ENCODE measurements around the gene EPB41L4B.

The EPB41L4B gene

GRCh38 chr9:109250771-109251079, 70.1 kb downstream of the EPB41L4B start:
- no peaks in the 10 kb centered on the region for H3K36me3 ChIP-seq (ENCODE audit: control insufficient read depth, low read depth, low read length)
- no peak overlapping the region for H3K9ac ChIP-seq (ENCODE audit: low read length)
- no peak overlapping the region for H3K4me3 ChIP-seq (ENCODE audit: low read length)
- no peak overlapping the region for H3K27ac ChIP-seq (ENCODE audit: low read length)
- no peaks in the 10 kb centered on the region for H3K27me3 ChIP-seq (ENCODE audit: control insufficient read depth, insufficient read depth, low read length)
- no peaks in the 10 kb centered on the region for H3K9me3 ChIP-seq (ENCODE audit: control insufficient read depth, low read depth, low read length)
- no peaks in the 10 kb centered on the region for H3K4me1 ChIP-seq (ENCODE audit: control insufficient read depth, low read depth, low read length)

GRCh38 chr9:109250311-109250741, 70.5 kb downstream of the EPB41L4B start:
- Histone ChIP-seq H3K27me3 (ENCODE audit: control insufficient read depth, insufficient read depth, low read length) (no peaks in the 10 kb centered on the region), H3K36me3 (ENCODE audit: control insufficient read depth, low read depth, low read length) (no peaks in the 10 kb centered on the region), H3K4me1 (ENCODE audit: control insufficient read depth, low read depth, low read length) (no peaks in the 10 kb centered on the region), H3K9me3 (ENCODE audit: control insufficient read depth, low read depth, low read length) (no peaks in the 10 kb centered on the region), H3K4me3 (ENCODE audit: low read length) (no peak overlapping the region), H3K9ac (ENCODE audit: low read length) (no peak overlapping the region), H3K27ac (ENCODE audit: low read length) (no peak overlapping the region)

- H3K4me1 ChIP-seq (ENCODE audit: control insufficient read depth, low read depth, low read length), result no peaks in the 10 kb centered on the region
- H3K36me3 ChIP-seq (ENCODE audit: control insufficient read depth, low read depth, low read length), result no peaks in the 10 kb centered on the region
- no peaks in the 10 kb centered on the region for H3K9me3 ChIP-seq (ENCODE audit: control insufficient read depth, low read depth, low read length)
- no peak overlapping the region for H3K9ac ChIP-seq (ENCODE audit: low read length)
- H3K4me3 ChIP-seq (ENCODE audit: low read length), result no peak overlapping the region
- no peaks in the 10 kb centered on the region for H3K27me3 ChIP-seq (ENCODE audit: control insufficient read depth, insufficient read depth, low read length)
- no peak overlapping the region for H3K27ac ChIP-seq (ENCODE audit: low read length)
Observed at GRCh38 chr9:109249615-109250014, 71.2 kb downstream of the EPB41L4B start.

- H3K27ac ChIP-seq (ENCODE audit: low read length), result no peak overlapping the region
- no peaks in the 10 kb centered on the region for H3K27me3 ChIP-seq (ENCODE audit: control insufficient read depth, insufficient read depth, low read length)
- no peaks in the 10 kb centered on the region for H3K4me1 ChIP-seq (ENCODE audit: control insufficient read depth, low read depth, low read length)
Observed at GRCh38 chr9:109248133-109248581, 72.7 kb downstream of the EPB41L4B start.

GRCh38 chr9:109247228-109247627, 73.6 kb downstream of the EPB41L4B start:
- Histone ChIP-seq H3K9me3 (ENCODE audit: control insufficient read depth, low read depth, low read length) (no peaks in the 10 kb centered on the region), H3K4me3 (ENCODE audit: low read length) (no peak overlapping the region), H3K27me3 (ENCODE audit: control insufficient read depth, insufficient read depth, low read length) (no peaks in the 10 kb centered on the region), H3K36me3 (ENCODE audit: control insufficient read depth, low read depth, low read length) (no peaks in the 10 kb centered on the region), H3K4me1 (ENCODE audit: control insufficient read depth, low read depth, low read length) (peaks cover 2% of the 10 kb centered on the region), H3K9ac (ENCODE audit: low read length) (no peak overlapping the region), H3K27ac (ENCODE audit: low read length) (no peak overlapping the region)

More at GRCh38 chr9:109248133-109248581, 72.7 kb downstream of the EPB41L4B start:
- Histone ChIP-seq H3K36me3 (ENCODE audit: control insufficient read depth, low read depth, low read length) (no peaks in the 10 kb centered on the region), H3K9ac (ENCODE audit: low read length) (no peak overlapping the region), H3K4me3 (ENCODE audit: low read length) (no peak overlapping the region), H3K9me3 (ENCODE audit: control insufficient read depth, low read depth, low read length) (no peaks in the 10 kb centered on the region)

- Histone ChIP-seq H3K4me1 (ENCODE audit: control insufficient read depth, low read depth, low read length) (peaks cover 8% of the 10 kb centered on the region), H3K9ac (ENCODE audit: low read length) (no peak overlapping the region), H3K9me3 (ENCODE audit: control insufficient read depth, low read depth, low read length) (no peaks in the 10 kb centered on the region), H3K27me3 (ENCODE audit: control insufficient read depth, insufficient read depth, low read length) (no peaks in the 10 kb centered on the region), H3K27ac (ENCODE audit: low read length) (no peak overlapping the region), H3K36me3 (ENCODE audit: control insufficient read depth, low read depth, low read length) (peaks cover 5% of the 10 kb centered on the region), H3K4me3 (ENCODE audit: low read length) (no peak overlapping the region)
Observed at GRCh38 chr9:109246533-109246932, 74.3 kb downstream of the EPB41L4B start.

- no peaks in the 10 kb centered on the region for H3K27me3 ChIP-seq (ENCODE audit: control insufficient read depth, insufficient read depth, low read length)
- no peak overlapping the region for H3K27ac ChIP-seq (ENCODE audit: low read length)
- peaks cover 9% of the 10 kb centered on the region for H3K36me3 ChIP-seq (ENCODE audit: control insufficient read depth, low read depth, low read length)
- H3K4me1 ChIP-seq (ENCODE audit: control insufficient read depth, low read depth, low read length), result peaks cover 8% of the 10 kb centered on the region
- no peak overlapping the region for H3K9ac ChIP-seq (ENCODE audit: low read length)
- no peaks in the 10 kb centered on the region for H3K9me3 ChIP-seq (ENCODE audit: control insufficient read depth, low read depth, low read length)
- H3K4me3 ChIP-seq (ENCODE audit: low read length), result no peak overlapping the region
Observed at GRCh38 chr9:109245310-109245897, 75.5 kb downstream of the EPB41L4B start.

GRCh38 chr9:109244179-109245132, 76.4 kb downstream of the EPB41L4B start:
- no peak overlapping the region for H3K9ac ChIP-seq (ENCODE audit: low read length)
- no peak overlapping the region for H3K4me3 ChIP-seq (ENCODE audit: low read length)
- H3K27ac ChIP-seq (ENCODE audit: low read length), result no peak overlapping the region
- no peaks in the 10 kb centered on the region for H3K9me3 ChIP-seq (ENCODE audit: control insufficient read depth, low read depth, low read length)
- peaks cover 8% of the 10 kb centered on the region for H3K4me1 ChIP-seq (ENCODE audit: control insufficient read depth, low read depth, low read length)
- H3K27me3 ChIP-seq (ENCODE audit: control insufficient read depth, insufficient read depth, low read length), result no peaks in the 10 kb centered on the region
- peaks cover 13% of the 10 kb centered on the region for H3K36me3 ChIP-seq (ENCODE audit: control insufficient read depth, low read depth, low read length)

GRCh38 chr9:109242741-109243140, 78.1 kb downstream of the EPB41L4B start:
- Histone ChIP-seq H3K9me3 (ENCODE audit: control insufficient read depth, low read depth, low read length) (no peaks in the 10 kb centered on the region), H3K4me3 (ENCODE audit: low read length) (no peak overlapping the region), H3K4me1 (ENCODE audit: control insufficient read depth, low read depth, low read length) (peaks cover 8% of the 10 kb centered on the region), H3K27me3 (ENCODE audit: control insufficient read depth, insufficient read depth, low read length) (no peaks in the 10 kb centered on the region), H3K9ac (ENCODE audit: low read length) (no peak overlapping the region), H3K27ac (ENCODE audit: low read length) (no peak overlapping the region), H3K36me3 (ENCODE audit: control insufficient read depth, low read depth, low read length) (peaks cover 14% of the 10 kb centered on the region)

- Histone ChIP-seq H3K27me3 (ENCODE audit: control insufficient read depth, insufficient read depth, low read length) (no peaks in the 10 kb centered on the region), H3K4me3 (ENCODE audit: low read length) (no peak overlapping the region), H3K9me3 (ENCODE audit: control insufficient read depth, low read depth, low read length) (no peaks in the 10 kb centered on the region), H3K27ac (ENCODE audit: low read length) (no peak overlapping the region), H3K9ac (ENCODE audit: low read length) (no peak overlapping the region), H3K36me3 (ENCODE audit: control insufficient read depth, low read depth, low read length) (peaks cover 14% of the 10 kb centered on the region), H3K4me1 (ENCODE audit: control insufficient read depth, low read depth, low read length) (peaks cover 8% of the 10 kb centered on the region)
Observed at GRCh38 chr9:109242014-109242413, 78.8 kb downstream of the EPB41L4B start.

GRCh38 chr9:109241207-109241606, 79.7 kb downstream of the EPB41L4B start:
- peaks cover 8% of the 10 kb centered on the region for H3K4me1 ChIP-seq (ENCODE audit: control insufficient read depth, low read depth, low read length)
- H3K36me3 ChIP-seq (ENCODE audit: control insufficient read depth, low read depth, low read length), result peaks cover 14% of the 10 kb centered on the region
- no peak overlapping the region for H3K9ac ChIP-seq (ENCODE audit: low read length)
- H3K27me3 ChIP-seq (ENCODE audit: control insufficient read depth, insufficient read depth, low read length), result no peaks in the 10 kb centered on the region
- H3K9me3 ChIP-seq (ENCODE audit: control insufficient read depth, low read depth, low read length), result no peaks in the 10 kb centered on the region
- no peak overlapping the region for H3K27ac ChIP-seq (ENCODE audit: low read length)
- H3K4me3 ChIP-seq (ENCODE audit: low read length), result no peak overlapping the region
